Small intestine (tissue), 7 donors: ENCODE measurements around the gene NEK10. TPM values are rescaled to one million over a fixed set of nuclear protein-coding genes. Genes with fewer than 3 reads are reported as not detected.

Experiments
- DNase-seq, 2 donors: peaks; one replicate each; pipeline versions ENCODE4 v3.0.0 to v3.0.0-alpha.2; 2013
- FAIRE-seq: peaks from 2 replicates; lab custom pipeline; 2012; peaks lifted over from hg19 to GRCh38; lab: Jason Lieb, UNC
- H3K27ac ChIP-seq, 3 donors: one replicate each; pipeline ENCODE4 v1.5.1; 2013; ENCODE audit warnings: low read length in 2 of 3, mild to moderate bottlenecking in 2 of 3, control low read depth in 1 of 3, inconsistent platforms in 1 of 3, low read depth in 1 of 3, moderate library complexity in 1 of 3
- H3K27me3 ChIP-seq, 3 donors: one replicate each; pipeline ENCODE4 v1.6.1; 2013; ENCODE audit warnings: low read length in 3 of 3, inconsistent platforms in 1 of 3; ENCODE audit not compliant: control insufficient read depth in 3 of 3, insufficient read depth in 3 of 3
- H3K36me3 ChIP-seq, 3 donors: one replicate each; pipeline ENCODE4 v1.6.1; 2013; ENCODE audit warnings: low read length in 3 of 3, inconsistent platforms in 1 of 3, low read depth in 1 of 3, mild to moderate bottlenecking in 1 of 3, moderate library complexity in 1 of 3; ENCODE audit not compliant: control insufficient read depth in 3 of 3, insufficient read depth in 2 of 3
- H3K4me1 ChIP-seq, 3 donors: one replicate each; pipeline ENCODE4 v1.6.1; 2013; ENCODE audit warnings: low read length in 2 of 3, inconsistent platforms in 1 of 3, low read depth in 1 of 3, mild to moderate bottlenecking in 1 of 3, moderate library complexity in 1 of 3; ENCODE audit not compliant: control insufficient read depth in 3 of 3, insufficient read depth in 2 of 3
- H3K4me3 ChIP-seq, 3 donors: one replicate each; pipeline ENCODE4 v1.5.1; 2013; ENCODE audit warnings: low read length in 3 of 3, control low read depth in 1 of 3, inconsistent platforms in 1 of 3, low read depth in 1 of 3, mild to moderate bottlenecking in 1 of 3, moderate library complexity in 1 of 3
- H3K9me3 ChIP-seq, 2 donors: one replicate each; pipeline ENCODE4 v1.6.1; 2013; ENCODE audit warnings: low read depth in 1 of 2, low read length in 1 of 2; ENCODE audit not compliant: control insufficient read depth in 2 of 2, insufficient read depth in 1 of 2
- WGBS, 3 donors: extraction: QIAGEN DNeasy Blood & Tissue Kit; methylation state at CpG; one replicate each; pipeline ENCODE4 v1.1.7; 2013; 5-methylcytosine and 5-hydroxymethylcytosine counted together
- polyA plus RNA-seq, 4 donors: library from polyadenylated mRNA; stranded (reverse) in 3 of 4; unstranded in 1 of 4; fragments of 200-250 nt in 3 of 4; fragments of 120-200 nt in 1 of 4; gene quantifications; one replicate each; pipeline versions ENCODE4 v1.2.1 to v1.2.3, GENCODE V29; 2013
- donor health status: healthy with polysubstance abuse.
- donor health status: control.
- donor health status: control.
- donor health status: Bipolar disorder and iron deficiency.
- donor health status: healthy.

The NEK10 gene
- polyA plus RNA-seq, 4 donors: 0.30 to 3.6 (median 0.67) TPM

DNA sequence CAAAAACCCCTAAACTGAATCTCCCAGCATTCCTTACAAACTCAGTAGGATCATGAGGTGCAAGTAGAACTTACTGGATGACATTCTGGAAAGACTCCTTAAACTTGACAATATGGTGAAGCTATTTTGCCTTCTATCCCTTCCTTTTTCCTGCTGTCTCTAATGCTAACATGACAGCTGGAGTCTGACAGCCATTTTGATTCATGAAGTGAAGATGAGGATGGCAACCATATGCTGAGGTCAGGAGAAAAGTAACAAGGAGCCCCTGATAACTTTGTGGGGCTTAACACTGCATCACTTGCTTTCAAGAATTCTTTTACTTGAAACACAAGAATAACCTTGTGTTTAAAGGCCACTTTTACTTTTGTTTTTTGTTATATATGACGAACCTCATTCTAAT lies 15.0 kb upstream of the NEK10 start:
- H3K36me3 ChIP-seq: peaks cover 0 to 15% (median 3%) of the 10 kb centered on the region in 3 donors
- H3K27ac ChIP-seq: no peak overlapping the region
- no peaks in the 10 kb centered on the region for H3K27me3 ChIP-seq
- FAIRE-seq (no peak), DNase-seq (no peak)
- no peaks in the 10 kb centered on the region for H3K9me3 ChIP-seq
- H3K4me1 ChIP-seq: no peaks in the 10 kb centered on the region
- WGBS, 3 donors: 89 to 95% (median 94%) methylated on average over 1 of the region's 1 CpG
- no peak overlapping the region for H3K4me3 ChIP-seq

GRCh38 chr3:27380433-27381357 lies 11.5 kb upstream of the NEK10 start:
- Histone ChIP-seq H3K4me1 (no peaks in the 10 kb centered on the region), H3K27me3 (no peaks in the 10 kb centered on the region), H3K27ac (no peak overlapping the region), H3K36me3 (peaks cover 0 to 17% (median 8%) of the 10 kb centered on the region in 3 donors), H3K9me3 (no peaks in the 10 kb centered on the region), H3K4me3 (no peak overlapping the region)
- DNase-seq: no peak
- FAIRE-seq: no peak
- WGBS, 3 donors: 81 to 86% (median 84%) methylated on average over 3 of the region's 3 CpGs

GRCh38 chr3:27378331-27378730 lies 9.1 kb upstream of the NEK10 start:
- Histone ChIP-seq H3K4me1 (no peaks in the 10 kb centered on the region), H3K27ac (no peak overlapping the region), H3K9me3 (no peaks in the 10 kb centered on the region), H3K27me3 (no peaks in the 10 kb centered on the region), H3K36me3 (peaks cover 0 to 13% (median 5%) of the 10 kb centered on the region in 3 donors), H3K4me3 (no peak overlapping the region)
- DNase-seq (no peak), FAIRE-seq (no peak)

- Histone ChIP-seq H3K36me3 (peaks cover 0 to 6% (median 5%) of the 10 kb centered on the region in 3 donors), H3K27ac (no peak overlapping the region), H3K4me1 (no peaks in the 10 kb centered on the region), H3K4me3 (no peak overlapping the region), H3K27me3 (no peaks in the 10 kb centered on the region), H3K9me3 (no peaks in the 10 kb centered on the region)
- DNase-seq: no peak
- WGBS, 3 donors: 81 to 90% (median 89%) methylated on average over 6 of the region's 6 CpGs
- no peak for FAIRE-seq
Measured at GRCh38 chr3:27376109-27376772, 7.1 kb upstream of the NEK10 start.

GRCh38 chr3:27366062-27366591 lies 3.1 kb downstream of the NEK10 start:
- FAIRE-seq (no peak), DNase-seq (no peak)
- 50 to 70% (median 52%) methylated on average over 1 of the region's 1 CpG for WGBS, 3 donors

DNA sequence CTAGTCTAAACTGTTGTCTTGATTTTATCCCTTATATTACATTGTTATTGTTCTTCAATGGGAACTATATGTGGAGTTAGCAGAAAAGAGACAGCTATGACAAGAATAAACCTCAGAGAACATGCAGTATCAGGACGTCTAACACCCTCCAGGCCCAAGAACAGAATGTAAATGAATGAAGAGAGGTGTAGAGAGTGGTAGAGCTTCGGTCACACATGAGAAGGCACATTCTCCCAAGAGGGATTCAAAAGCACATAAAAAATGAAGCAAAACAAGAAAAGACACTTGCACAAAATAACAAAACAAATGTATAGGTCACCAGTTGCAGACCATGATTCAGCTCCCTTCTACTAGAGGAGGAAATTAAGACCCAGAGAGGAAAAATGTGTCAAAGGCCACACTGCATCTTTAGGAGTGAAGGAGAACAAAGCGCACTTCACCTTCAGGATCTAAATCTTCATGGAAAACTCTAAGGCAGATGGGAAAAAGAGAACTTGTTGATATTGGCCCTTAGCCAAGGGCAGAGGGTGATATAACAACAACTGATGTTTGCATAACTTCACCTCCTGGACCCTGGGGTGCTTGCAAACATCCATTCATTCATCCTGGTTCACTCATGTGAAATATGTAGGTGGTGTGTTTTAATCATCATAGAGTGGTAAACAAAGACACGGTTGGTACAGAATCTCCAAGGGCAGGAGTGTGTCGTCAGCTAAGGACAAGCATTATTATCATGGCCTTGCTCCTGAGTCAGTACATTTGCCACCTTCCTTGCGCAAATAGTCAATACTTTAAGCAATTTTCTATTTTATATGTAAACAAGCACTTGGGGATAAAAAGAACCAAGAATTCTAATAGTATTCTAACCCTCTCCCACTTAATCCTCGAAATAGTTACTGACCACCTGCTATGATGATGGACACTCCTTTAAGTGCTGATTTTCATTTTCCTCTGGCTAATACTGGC lies 8.8 kb downstream of the NEK10 start:
- DNase-seq (peak; percentile 87 to 93), FAIRE-seq (no peak)
- Histone ChIP-seq H3K27ac (peak overlapping the region; percentile 41 to 73 (median 59)), H3K36me3 (no peaks in the 10 kb centered on the region), H3K4me3 (no peak overlapping the region), H3K9me3 (no peaks in the 10 kb centered on the region), H3K4me1 (peaks cover 0 to 21% (median 4%) of the 10 kb centered on the region in 3 donors), H3K27me3 (no peaks in the 10 kb centered on the region)
- 25 to 46% (median 41%) methylated on average over 7 of the region's 7 CpGs for WGBS, 3 donors

More at GRCh38 chr3:27366062-27366591, 3.1 kb downstream of the NEK10 start:
- Histone ChIP-seq H3K36me3 (no peaks in the 10 kb centered on the region), H3K4me1 (peaks cover 0 to 5% (median 0%) of the 10 kb centered on the region in 3 donors), H3K27ac (no peak overlapping the region), H3K27me3 (no peaks in the 10 kb centered on the region), H3K9me3 (no peaks in the 10 kb centered on the region), H3K4me3 (no peak overlapping the region)

- Histone ChIP-seq H3K27me3 (no peaks in the 10 kb centered on the region), H3K4me1 (peaks cover 3 to 21% (median 4%) of the 10 kb centered on the region in 3 donors), H3K27ac (peak overlapping the region in 1 of 3 donors; percentile 46), H3K9me3 (no peaks in the 10 kb centered on the region), H3K36me3 (no peaks in the 10 kb centered on the region), H3K4me3 (no peak overlapping the region)
- FAIRE-seq (no peak), DNase-seq (peak in 1 of 2 donors; percentile 22)
- 41 to 57% (median 44%) methylated on average over 3 of the region's 3 CpGs for WGBS, 3 donors
Measured at GRCh38 chr3:27358372-27358771, 10.8 kb downstream of the NEK10 start.
